Measurements from ENCODE around the gene TCF21.
A peak's percentile ranks its signal among the peaks of the same experiment; 100 is the strongest.
"Not testable (repeated sequence)": the region's sequence is repeated elsewhere in the genome, so short reads cannot be mapped to it uniquely, and the experiment has no call there.

The TCF21 gene

GRCh38 chr6:133888929-133889556, at the start of gene TCF21:
TSS of gene TCF21 (plus strand) at chr6:133889113. CDS start at chr6:133889398, 285 bp downstream.
- peak; percentile 44 for DNase-seq (ENCODE audit: low spot score)

- no peak for DNase-seq (ENCODE audit: low spot score)
These were observed 47.7 kb upstream of the TCF21 start for GRCh38 chr6:133841176-133841575.

GRCh38 chr6:133843098-133843497, 45.8 kb upstream of the TCF21 start:
- no peak for DNase-seq (ENCODE audit: low spot score)

GRCh38 chr6:133844709-133845108, 44.2 kb upstream of the TCF21 start:
- no peak for DNase-seq (ENCODE audit: low spot score)

- no peak for DNase-seq (ENCODE audit: low spot score)
These were observed 34.9 kb upstream of the TCF21 start for GRCh38 chr6:133854041-133854363.

GRCh38 chr6:133854364-133855275, 34.3 kb upstream of the TCF21 start:
- DNase-seq (ENCODE audit: low spot score), result peak; percentile 16

- DNase-seq (ENCODE audit: low spot score), result no peak
These were observed 33.5 kb upstream of the TCF21 start for GRCh38 chr6:133855276-133855990.

- DNase-seq (ENCODE audit: low spot score), result no peak
These were observed 32.9 kb upstream of the TCF21 start for GRCh38 chr6:133855991-133856370.

GRCh38 chr6:133856911-133857310, 32.0 kb upstream of the TCF21 start:
- DNase-seq (ENCODE audit: low spot score), result no peak

- no peak for DNase-seq (ENCODE audit: low spot score)
These were observed 31.2 kb upstream of the TCF21 start for GRCh38 chr6:133857696-133858095.

- DNase-seq (ENCODE audit: low spot score), result not testable (repeated sequence)
These were observed 27.6 kb upstream of the TCF21 start for GRCh38 chr6:133861337-133861736.

GRCh38 chr6:133863228-133863627, 25.7 kb upstream of the TCF21 start:
- DNase-seq (ENCODE audit: low spot score), result no peak

GRCh38 chr6:133865680-133866079, 23.2 kb upstream of the TCF21 start:
- DNase-seq (ENCODE audit: low spot score), result no peak

- DNase-seq (ENCODE audit: low spot score), result no peak
These were observed 17.8 kb upstream of the TCF21 start for GRCh38 chr6:133871131-133871530.

GRCh38 chr6:133873538-133873937, 15.4 kb upstream of the TCF21 start:
- DNase-seq (ENCODE audit: low spot score), result no peak

GRCh38 chr6:133877116-133877515, 11.8 kb upstream of the TCF21 start:
- DNase-seq (ENCODE audit: low spot score), result no peak

- no peak for DNase-seq (ENCODE audit: low spot score)
These were observed 8.9 kb upstream of the TCF21 start for GRCh38 chr6:133880006-133880405.

GRCh38 chr6:133880896-133881295, 8.0 kb upstream of the TCF21 start:
- no peak for DNase-seq (ENCODE audit: low spot score)

GRCh38 chr6:133886104-133886775, 2.7 kb upstream of the TCF21 start:
- DNase-seq (ENCODE audit: low spot score), result no peak

GRCh38 chr6:133887156-133887879, 1.6 kb upstream of the TCF21 start:
- no peak for DNase-seq (ENCODE audit: low spot score)

- no peak for DNase-seq (ENCODE audit: low spot score)
These were observed 1.1 kb upstream of the TCF21 start for GRCh38 chr6:133887880-133888230.

All from AG20443 (cell line).